HG03442 (cell line): Measurements from ENCODE around the gene BTNL3.

Source experiments
- ATAC-seq: cut with Tn5 transposase; IDR thresholded peaks from one replicate; pipeline ENCODE4 v1.9.1; 2021; ENCODE audit warnings: mild to moderate bottlenecking, moderate library complexity; ENCODE audit not compliant: unreplicated experiment

BTNL3 gene

GRCh38 chr5:181020688-181021087 lies 32.0 kb downstream of the BTNL3 start:
- no peak for ATAC-seq

- no peak for ATAC-seq
Observed at GRCh38 chr5:181024245-181025064, 35.8 kb downstream of the BTNL3 start.

- no peak for ATAC-seq
Observed at GRCh38 chr5:181027452-181028031, 38.9 kb downstream of the BTNL3 start.

- ATAC-seq = no peak
Observed at GRCh38 chr5:181028032-181028819, 39.6 kb downstream of the BTNL3 start.

GRCh38 chr5:181031716-181032115 lies 43.1 kb downstream of the BTNL3 start:
- ATAC-seq = no peak

- no peak for ATAC-seq
Observed at GRCh38 chr5:181035991-181036815, 47.6 kb downstream of the BTNL3 start.

GRCh38 chr5:181036816-181037364 lies 48.2 kb downstream of the BTNL3 start:
- no peak for ATAC-seq

GRCh38 chr5:181037365-181037861 lies 48.8 kb downstream of the BTNL3 start:
- ATAC-seq = no peak

GRCh38 chr5:181039471-181039870 lies 50.8 kb downstream of the BTNL3 start:
- no peak for ATAC-seq

- ATAC-seq = no peak
Observed at GRCh38 chr5:181039931-181040630, 51.4 kb downstream of the BTNL3 start, which contains the start of gene BTNL9. Gene BTNL9, plus strand, starts transcription at chr5:181040266. Its CDS starts 5,224 bp downstream, at chr5:181045490.

GRCh38 chr5:181040631-181040945 lies 51.9 kb downstream of the BTNL3 start:
- ATAC-seq = no peak

- no peak for ATAC-seq
Observed at GRCh38 chr5:181041043-181041442, 52.4 kb downstream of the BTNL3 start.

GRCh38 chr5:181042036-181042713 lies 53.5 kb downstream of the BTNL3 start:
- ATAC-seq = no peak

- ATAC-seq = no peak
Observed at GRCh38 chr5:181042722-181043121, 54.1 kb downstream of the BTNL3 start.

GRCh38 chr5:181043285-181044092 lies 54.8 kb downstream of the BTNL3 start:
- no peak for ATAC-seq

- no peak for ATAC-seq
Observed at GRCh38 chr5:181044093-181044599, 55.5 kb downstream of the BTNL3 start.

- ATAC-seq = no peak
Observed at GRCh38 chr5:181044662-181045305, 56.1 kb downstream of the BTNL3 start.

GRCh38 chr5:181045316-181045715 lies 56.7 kb downstream of the BTNL3 start:
- no peak for ATAC-seq
